GM12873 (cell line): Measurements from ENCODE around the gene TSPAN12.

Source experiments
- CTCF ChIP-seq: IDR thresholded peaks from 2 replicates; pipeline ENCODE4 v1.5.1; 2012; ENCODE audit warnings: low read depth, mild to moderate bottlenecking, moderate library complexity, low read length, control low read depth; ENCODE audit not compliant: insufficient read depth; ENCODE audit errors: missing control alignments

TSPAN12 gene

GRCh38 chr7:120856621-120857352 lies 1.2 kb downstream of the TSPAN12 start:
- peak; percentile 11 for TF ChIP-seq CTCF

- no peak for TF ChIP-seq CTCF
Observed at GRCh38 chr7:120856198-120856597, 1.7 kb downstream of the TSPAN12 start.

GRCh38 chr7:120852700-120853099 lies 5.2 kb downstream of the TSPAN12 start:
- no peak for TF ChIP-seq CTCF

- no peak for TF ChIP-seq CTCF
Observed at GRCh38 chr7:120843109-120843508, 14.8 kb downstream of the TSPAN12 start.

GRCh38 chr7:120842121-120842621 lies 15.8 kb downstream of the TSPAN12 start:
- no peak for TF ChIP-seq CTCF

- no peak for TF ChIP-seq CTCF
Observed at GRCh38 chr7:120841608-120842007, 16.3 kb downstream of the TSPAN12 start.

- no peak for TF ChIP-seq CTCF
Observed at GRCh38 chr7:120838281-120838682, 19.7 kb downstream of the TSPAN12 start.
